Cortex of kidney (tissue), 1 donor: ENCODE data around the gene CROCC2.

ENCODE experiments used
- DNase-seq: peaks from one replicate; lab custom pipeline; 2025; lab: John Stamatoyannopoulos, UW

The CROCC2 gene

DNA sequence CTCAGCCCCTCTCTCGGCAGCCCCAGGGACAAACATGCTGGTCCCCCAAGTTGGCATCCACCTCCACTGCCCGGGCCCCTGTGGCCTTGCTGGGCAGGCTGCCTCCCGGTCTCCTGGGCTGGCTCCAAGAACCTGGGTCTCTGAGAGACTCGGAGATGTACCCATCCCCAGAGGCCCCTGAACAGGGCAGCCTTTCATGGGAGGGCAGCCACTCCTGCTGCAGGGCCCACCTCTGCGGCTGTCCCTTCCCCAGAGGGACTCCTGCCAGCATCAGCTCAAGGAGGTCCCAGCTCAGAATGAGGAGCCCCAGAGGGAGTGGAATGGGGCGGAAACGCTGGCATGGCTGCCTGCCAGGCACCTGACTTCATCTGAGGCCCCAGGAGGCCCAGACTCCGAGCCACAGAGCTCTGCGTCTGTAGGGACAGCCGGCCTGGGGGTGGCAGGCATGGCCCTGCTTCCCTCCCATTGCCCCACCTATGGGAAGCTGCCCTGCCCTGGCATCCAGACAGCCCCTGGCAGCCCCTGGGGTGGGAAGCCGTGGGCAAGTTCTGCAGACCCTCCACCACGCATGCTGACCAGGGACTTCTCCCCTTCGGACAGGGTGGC lies 857 bp upstream of the CROCC2 start:
- no peak for DNase-seq

DNA sequence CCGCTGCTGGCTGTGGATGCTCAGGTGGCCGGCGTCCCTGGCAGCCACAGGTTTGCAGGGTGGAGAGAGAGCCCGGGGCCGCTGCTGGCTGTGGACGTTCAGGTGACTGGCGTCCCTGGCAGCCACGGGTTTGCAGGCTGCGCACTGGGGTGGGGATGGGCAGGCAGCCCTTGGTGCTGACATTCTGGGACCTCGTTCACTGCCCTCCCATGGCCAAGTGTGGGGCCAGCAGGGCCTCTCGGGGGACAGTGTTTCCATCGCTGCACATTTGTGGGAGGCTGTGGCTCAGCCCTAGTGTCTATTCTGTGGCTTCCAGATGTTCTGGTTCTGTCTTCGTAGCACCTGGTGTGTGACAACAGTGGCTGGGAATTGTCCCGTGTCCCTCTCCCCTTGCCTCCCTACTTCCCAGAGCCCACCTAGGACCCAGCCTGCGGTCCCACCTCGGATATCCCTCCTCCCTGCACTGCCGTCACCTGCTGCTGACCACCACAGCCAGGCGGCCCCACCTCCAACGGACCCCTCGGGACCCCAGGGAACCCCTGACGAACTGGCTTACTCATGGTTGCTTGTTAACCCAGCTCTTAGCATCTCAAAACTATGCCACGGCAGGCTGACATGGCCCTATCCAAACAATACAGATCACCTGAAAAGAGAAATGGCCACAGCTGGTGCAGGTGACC lies 915 bp downstream of the CROCC2 start:
- no peak for DNase-seq

- DNase-seq: no peak
These were observed 3.3 kb downstream of the CROCC2 start for GRCh38 chr2:240909216-240909974.

DNA sequence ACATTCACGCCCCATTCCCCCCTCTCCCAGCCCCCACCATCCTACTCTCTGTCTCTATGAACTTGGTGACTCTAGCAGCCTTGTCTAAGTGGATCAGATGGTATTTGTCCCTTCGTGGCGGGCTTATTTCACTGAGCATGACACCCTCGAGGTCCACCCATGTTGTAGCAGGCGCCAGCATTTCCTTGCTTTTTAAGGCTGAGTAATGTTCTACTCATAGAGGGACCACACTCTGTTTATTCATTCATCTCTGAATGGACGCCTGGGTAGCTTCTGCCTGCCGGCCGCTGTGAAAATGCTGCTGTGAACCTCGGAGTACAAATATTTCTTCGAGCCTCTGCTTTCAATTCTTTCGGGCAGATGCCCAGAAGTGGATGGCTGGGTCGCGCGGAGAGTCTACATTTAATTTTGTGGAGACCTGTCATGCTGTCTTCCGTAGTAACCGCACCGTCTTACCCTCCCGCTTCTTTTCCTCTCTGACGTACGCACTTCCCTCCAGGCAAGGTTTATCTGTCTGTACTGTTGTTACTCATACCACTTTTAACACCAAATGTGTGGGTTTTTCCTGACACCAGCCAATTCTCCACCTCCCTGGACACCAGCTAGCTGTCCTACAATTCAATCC lies 5.6 kb downstream of the CROCC2 start:
- DNase-seq: no peak

- DNase-seq: no peak
These were observed 7.0 kb downstream of the CROCC2 start for GRCh38 chr2:240912878-240913809.

DNA sequence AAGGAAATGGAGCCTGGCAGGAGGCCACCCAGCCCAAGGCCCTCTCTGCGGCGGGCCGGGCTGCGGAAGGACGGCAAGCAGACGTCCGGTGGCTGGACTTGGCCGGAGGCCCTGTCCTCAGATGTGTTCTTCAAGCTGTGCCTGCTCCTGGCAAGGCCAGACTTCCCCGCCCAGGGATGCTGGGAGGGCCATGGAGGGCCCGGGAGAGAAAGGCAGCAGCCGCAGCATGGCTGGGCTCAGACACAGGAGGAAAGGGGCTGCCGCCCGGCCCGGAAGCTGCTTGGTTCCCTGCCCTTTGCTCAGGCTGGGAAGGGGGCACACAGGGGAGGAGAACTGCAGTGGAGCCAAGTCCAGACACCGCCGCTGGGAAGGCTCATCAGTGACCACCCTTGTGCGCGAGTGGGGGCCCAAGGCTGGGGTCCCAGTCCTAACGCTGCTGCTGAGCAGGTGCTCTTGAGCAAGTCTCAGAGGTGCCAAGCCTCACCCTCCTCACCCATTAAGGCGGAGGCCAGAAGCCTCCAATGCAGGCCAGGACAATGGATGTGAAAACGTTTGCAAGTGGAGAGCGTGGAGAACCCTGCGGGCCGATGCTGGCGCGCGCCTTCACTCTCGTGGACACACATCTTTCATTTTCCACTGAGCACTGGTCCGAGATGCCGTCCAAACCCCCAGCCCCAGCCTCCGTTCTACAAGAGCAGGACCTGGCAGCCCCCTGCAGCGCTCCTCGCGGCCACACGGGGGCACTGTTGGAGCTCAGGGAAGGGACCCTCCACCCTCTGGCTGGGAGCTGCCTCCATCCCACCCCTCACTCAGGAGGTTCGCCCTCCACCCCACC lies 7.9 kb downstream of the CROCC2 start:
- DNase-seq: no peak

DNA sequence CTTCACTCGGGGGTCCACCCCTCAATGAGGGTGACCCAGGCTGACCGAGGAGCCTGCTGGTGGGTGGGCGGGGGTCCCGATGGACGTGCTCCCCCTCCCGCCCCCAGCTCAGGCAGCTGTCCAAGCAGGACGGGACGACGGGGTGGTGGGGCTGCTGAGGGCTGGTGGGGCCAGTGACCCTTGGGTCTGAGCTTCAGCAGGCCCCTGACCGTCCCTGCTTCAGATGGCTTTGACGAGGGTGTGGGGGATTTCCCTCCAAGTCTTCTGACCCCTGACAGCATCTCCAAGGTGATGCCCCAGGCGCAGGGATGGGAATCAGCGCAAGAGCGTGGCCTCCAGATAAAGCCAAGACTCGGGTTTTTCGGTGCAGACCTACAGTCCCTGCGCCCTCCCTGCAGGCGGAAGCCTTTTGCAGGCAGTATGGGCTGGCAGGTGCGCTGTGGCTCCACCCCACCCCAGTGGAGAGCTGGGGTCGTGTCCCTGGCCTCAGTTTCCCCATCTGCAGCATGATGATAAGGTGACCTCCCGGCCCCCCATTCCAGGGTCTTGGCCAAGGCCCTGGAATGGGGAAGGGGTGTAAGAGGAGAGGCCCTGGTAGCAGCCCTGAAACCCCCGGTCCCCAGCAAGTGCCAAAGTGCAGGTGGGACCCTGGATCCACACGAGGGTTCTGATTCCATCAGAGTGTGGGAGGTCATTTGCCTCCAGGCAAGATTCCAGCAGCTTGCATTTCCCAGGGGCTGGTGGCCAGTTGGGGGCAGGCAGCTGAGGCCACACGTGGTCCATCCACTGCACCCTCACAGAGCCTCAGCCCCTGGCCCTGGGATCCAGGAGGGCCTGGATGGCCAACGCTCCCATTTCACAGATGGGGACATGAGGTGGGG lies 8.7 kb downstream of the CROCC2 start:
- DNase-seq: no peak

DNA sequence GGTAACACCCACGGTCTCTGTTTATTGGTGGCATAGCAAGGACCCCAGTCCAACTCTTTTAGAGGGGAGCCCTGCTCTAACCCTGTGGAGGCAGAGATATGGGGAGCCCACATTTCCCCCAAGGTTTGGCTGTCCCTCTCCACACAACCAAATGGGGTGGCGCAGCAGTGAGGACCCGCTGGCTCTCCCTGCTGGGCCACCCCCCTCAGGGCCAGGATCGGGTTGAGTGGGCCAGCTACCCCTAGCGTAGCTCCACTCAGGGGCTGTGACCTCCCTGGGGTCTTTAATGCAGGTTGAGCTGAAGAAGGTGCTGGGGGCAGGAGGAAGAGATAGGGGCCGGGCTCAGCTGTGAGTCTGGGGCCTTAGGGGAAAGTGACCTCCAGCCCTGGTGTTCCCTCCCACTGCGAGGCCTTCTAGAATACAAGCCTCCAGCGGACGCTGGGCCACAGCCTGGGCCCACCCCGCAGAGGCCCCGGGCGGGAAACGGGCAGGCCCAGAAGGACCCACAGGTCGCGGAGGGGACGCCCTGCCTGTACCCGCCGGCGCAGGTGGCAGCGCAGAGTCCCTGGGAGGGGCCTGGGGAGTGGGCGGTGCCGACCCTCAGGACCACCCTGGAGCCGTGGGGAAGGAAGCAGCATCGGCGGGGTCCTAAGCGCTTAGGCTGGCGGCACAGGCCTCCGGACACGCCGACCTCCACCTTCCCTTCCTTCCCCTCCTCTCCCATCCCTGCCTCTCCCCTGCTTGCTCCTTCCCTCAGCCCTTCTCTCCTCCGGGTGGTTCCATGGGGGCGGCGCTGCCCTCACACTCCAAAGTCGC lies 9.6 kb downstream of the CROCC2 start:
- DNase-seq: no peak

DNA sequence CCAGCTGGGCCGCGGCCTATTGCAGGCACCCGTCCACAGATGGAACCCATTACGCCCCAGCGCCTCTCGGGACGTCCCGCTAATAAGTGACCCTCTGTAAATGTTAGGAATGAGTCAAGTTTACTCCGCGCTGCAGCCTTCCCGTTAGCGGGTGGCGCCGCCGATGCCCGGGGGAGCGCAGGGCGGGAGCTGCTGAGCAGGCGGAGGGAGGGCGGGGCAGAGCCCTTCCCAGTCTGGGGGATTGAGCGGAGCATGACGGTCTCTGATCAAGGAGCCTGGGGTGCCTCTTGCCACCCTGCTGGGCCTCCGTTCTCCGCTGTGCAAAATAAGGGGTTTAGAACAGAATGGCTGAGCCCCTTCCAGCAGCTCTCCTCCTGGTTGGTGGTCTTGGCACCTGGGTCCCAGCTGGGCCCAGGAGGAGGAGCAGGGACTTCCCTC lies 10.5 kb downstream of the CROCC2 start:
- no peak for DNase-seq

- DNase-seq: no peak
These were observed 11.0 kb downstream of the CROCC2 start for GRCh38 chr2:240917009-240917683.

GRCh38 chr2:240917684-240918257 lies 11.6 kb downstream of the CROCC2 start:
- no peak for DNase-seq

- DNase-seq: no peak
These were observed 12.3 kb downstream of the CROCC2 start for GRCh38 chr2:240918258-240919091.

DNA sequence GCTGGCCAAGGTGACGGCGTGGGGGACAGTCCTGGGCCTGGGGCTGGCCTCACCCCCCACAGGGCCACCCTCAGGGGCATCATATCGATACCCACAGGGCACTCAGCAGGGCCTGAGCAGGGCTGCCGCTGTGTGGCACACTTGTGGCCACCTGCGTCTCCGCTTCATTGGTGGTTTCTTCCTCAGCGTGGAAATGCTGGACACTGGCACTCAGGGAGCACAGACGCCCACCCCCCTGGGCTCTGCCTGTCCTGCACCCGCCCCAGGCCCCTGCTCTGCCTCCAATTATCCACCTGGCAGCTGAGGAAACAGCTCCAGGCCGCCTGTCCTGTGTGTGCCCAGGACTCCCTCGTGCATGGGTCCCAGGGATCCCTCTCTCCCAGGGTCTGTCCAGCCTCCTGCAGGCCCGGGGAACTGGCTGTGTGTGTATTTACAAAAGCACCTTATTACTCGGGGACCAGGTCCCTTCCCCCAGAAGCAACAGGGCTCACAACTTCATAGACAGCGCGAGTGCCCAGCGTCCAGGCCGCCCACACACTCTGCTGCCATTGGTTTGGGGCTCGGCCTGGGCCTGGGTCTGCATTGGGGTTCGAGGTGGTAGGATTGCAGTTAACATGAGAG lies 13.1 kb downstream of the CROCC2 start:
- no peak for DNase-seq

DNA sequence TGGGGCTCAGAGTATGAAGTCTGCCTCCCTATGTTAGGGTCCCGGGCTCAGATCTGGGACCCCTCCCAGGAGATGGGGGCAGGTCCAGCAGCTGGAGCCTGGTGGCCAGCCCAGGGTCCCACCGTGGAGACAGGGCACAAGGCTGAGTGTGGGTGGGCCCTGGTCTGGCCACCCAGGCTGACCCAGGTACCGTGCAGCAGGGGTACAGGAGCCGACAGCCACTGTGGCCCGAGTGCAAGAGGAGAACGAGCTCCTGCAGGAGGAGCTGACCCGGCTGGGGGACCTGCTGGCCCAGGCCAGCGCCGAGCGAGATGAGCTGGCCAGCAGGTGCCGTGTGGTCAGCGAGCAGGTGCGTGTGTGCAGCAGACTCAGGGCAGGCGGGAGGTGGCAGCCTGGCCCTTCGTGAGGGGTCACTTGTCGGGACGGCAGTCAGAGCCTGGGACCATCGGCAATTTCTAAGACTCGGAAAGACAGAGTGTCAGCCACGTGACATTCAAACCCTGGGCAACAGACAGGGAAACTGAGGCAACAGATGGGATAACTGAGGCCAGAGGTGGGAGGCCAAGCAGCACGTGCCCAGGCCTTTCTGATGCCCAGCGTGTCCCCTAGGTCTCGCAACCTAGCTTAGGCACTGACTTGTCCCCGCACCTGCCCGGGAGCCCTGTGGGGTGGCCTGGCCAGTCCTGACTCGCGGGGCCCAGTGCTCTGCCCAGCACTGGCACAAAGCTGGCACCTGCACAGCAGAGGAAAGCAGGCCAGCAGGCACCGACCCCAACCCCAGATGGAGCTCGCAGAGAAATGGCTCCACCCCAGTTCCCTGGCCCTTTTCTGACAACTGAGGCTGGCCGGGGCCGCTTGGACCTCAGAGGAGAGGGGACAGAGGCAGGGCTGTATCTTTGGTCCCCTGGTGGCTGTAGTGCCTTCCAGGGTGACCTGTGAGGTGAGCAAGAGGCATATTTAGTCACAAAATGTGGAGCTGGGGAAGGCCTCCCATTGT lies 13.9 kb downstream of the CROCC2 start:
- no peak for DNase-seq

- DNase-seq: no peak
These were observed 14.7 kb downstream of the CROCC2 start for GRCh38 chr2:240920783-240921231.
